ENCODE data around the gene CLDN6.

The CLDN6 gene

GRCh38 chr16:3051494-3051893 lies 33.5 kb upstream of the CLDN6 start:
- no peak for DNase-seq

GRCh38 chr16:3051009-3051408 lies 33.0 kb upstream of the CLDN6 start:
- no peak for DNase-seq

GRCh38 chr16:3050487-3050886 lies 32.5 kb upstream of the CLDN6 start:
- DNase-seq: no peak

GRCh38 chr16:3049921-3050481 lies 32.0 kb upstream of the CLDN6 start:
- DNase-seq: no peak

GRCh38 chr16:3047387-3047720 lies 29.4 kb upstream of the CLDN6 start:
- no peak for DNase-seq

- no peak for DNase-seq
Measured at GRCh38 chr16:3046641-3047386, 28.8 kb upstream of the CLDN6 start.

- DNase-seq: no peak
Measured at GRCh38 chr16:3045758-3046640, 28.0 kb upstream of the CLDN6 start, which contains the start of gene MMP25. MMP25 (plus strand) TSS chr16:3046561; CDS start chr16:3046918, 357 bp downstream.

- no peak for DNase-seq
Measured at GRCh38 chr16:3044708-3045107, 26.7 kb upstream of the CLDN6 start.

GRCh38 chr16:3042376-3042775 lies 24.4 kb upstream of the CLDN6 start:
- no peak for DNase-seq

- no peak for DNase-seq
Measured at GRCh38 chr16:3038896-3039295, 20.9 kb upstream of the CLDN6 start.

- DNase-seq: no peak
Measured at GRCh38 chr16:3038256-3038655, 20.3 kb upstream of the CLDN6 start.

- DNase-seq: no peak
Measured at GRCh38 chr16:3036726-3037315, 18.8 kb upstream of the CLDN6 start, which contains the start of gene BICDL2. BICDL2 (minus strand) TSS chr16:3036944; CDS start chr16:3035496, 1,448 bp downstream.

GRCh38 chr16:3035972-3036725 lies 18.2 kb upstream of the CLDN6 start:
- no peak for DNase-seq

GRCh38 chr16:3035289-3035971 lies 17.4 kb upstream of the CLDN6 start:
- DNase-seq: no peak

- DNase-seq: no peak
Measured at GRCh38 chr16:3032624-3033023, 14.6 kb upstream of the CLDN6 start.

GRCh38 chr16:3030222-3031212 lies 12.5 kb upstream of the CLDN6 start:
- DNase-seq: no peak

GRCh38 chr16:3029491-3030221 lies 11.7 kb upstream of the CLDN6 start:
- no peak for DNase-seq

- DNase-seq: no peak
Measured at GRCh38 chr16:3028716-3029319, 10.8 kb upstream of the CLDN6 start.

- DNase-seq: peak; percentile 86
Measured at GRCh38 chr16:3027983-3028715, 10.2 kb upstream of the CLDN6 start.

All from CD4-positive, alpha-beta T cell treated with Interleukin-15 for 1 hour (primary cell).